HG03045 (cell line): ENCODE results near the gene FOXP1.

ENCODE experiments used
- ATAC-seq: cut with Tn5 transposase; IDR thresholded peaks from one replicate; pipeline ENCODE4 v1.9.1; 2021; ENCODE audit warnings: mild to moderate bottlenecking, moderate library complexity; ENCODE audit not compliant: unreplicated experiment

Gene FOXP1

GRCh38 chr3:71095511-71096291 is 487.8 kb downstream of the FOXP1 start:
- ATAC-seq: no peak

DNA sequence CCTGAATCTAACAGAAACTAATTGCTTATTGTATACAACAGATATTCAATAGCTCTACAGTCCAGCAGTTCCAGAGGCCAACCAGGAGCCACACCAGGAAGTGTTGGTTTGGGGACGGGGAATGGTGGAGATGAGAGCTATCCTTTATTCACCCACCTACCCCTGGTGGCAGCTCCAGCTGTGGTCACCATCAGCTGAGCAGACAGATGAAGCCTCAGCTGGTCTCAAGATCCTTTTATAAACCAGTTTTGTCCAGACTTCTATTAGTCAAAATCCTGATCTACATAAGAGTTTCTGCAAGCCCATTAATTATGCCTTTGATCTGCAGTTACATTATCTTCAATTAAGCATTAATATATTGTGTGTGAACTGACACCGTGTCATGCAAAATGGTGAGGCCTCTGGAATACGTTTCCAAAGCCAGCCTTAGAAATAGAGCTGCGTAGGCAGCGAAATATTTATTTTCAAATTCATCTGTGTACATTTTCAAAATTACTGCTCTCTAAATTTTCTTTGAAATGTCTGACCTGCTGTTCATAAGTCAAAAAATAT is 488.8 kb downstream of the FOXP1 start:
- no peak for ATAC-seq

DNA sequence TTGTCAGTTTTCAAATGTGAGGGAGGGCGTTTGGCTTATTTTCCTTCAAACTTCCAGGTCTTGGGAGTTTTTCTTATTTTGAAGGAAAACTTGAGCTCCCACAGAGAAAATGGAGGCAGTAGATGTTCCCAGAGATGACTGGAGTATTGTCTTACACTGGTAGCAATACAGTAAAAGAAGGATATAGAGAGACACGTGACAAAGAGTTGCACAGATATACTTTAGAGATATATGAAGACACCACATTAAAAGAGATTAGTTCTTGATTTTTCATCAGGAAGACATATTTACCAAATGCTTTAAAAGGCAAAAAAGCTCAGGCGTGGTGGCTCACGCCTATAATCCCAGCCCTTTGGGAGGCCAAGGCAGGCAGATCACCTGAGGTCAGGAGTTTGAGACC is 490.9 kb downstream of the FOXP1 start:
- no peak for ATAC-seq

GRCh38 chr3:71090207-71090606 is 493.3 kb downstream of the FOXP1 start:
- ATAC-seq: no peak

DNA sequence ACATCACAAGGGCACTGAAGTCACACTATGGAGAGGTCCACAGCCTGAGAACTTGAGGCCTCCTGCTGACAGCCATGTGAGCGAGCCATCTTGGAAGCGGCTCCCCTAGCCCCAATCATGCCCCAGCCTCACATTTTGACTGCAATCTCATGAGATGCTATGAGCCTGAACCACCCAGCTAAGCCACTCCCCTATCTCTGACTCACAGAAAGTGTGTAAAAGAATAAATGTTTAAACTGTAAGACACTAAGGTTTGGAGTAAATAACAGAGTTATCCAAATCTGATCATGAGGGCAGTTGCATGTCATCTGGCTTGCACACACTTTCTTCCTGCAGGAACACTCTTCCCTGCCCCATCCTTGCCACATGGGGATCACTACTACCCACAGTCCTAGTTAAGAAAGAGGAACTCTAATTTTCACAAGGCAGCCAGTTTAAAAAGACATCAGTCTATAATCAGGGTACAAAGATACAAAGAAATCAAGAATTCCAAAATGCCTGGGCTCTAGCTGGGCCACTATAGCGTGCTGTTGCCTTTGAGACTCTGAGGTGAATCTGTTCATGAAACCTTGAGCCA is 494.2 kb downstream of the FOXP1 start:
- no peak for ATAC-seq

DNA sequence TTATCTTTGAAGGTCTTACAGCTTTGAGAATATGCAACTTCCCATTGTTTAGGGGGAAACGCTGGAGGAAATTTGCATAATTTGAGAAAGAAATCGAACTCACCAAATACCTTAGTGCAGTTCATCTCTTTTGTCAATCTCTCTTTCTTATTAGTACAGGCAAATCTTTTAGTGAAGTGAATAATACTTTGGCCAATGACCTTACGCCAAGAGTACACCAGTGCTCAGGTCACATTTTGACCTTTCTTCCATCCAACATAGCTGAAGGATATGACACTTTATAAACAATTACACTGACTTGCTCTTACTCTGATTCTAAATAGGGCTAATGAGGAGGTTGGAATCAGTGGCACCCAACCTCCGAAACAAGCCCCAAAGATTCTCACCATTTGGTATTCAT is 494.8 kb downstream of the FOXP1 start:
- no peak for ATAC-seq

DNA sequence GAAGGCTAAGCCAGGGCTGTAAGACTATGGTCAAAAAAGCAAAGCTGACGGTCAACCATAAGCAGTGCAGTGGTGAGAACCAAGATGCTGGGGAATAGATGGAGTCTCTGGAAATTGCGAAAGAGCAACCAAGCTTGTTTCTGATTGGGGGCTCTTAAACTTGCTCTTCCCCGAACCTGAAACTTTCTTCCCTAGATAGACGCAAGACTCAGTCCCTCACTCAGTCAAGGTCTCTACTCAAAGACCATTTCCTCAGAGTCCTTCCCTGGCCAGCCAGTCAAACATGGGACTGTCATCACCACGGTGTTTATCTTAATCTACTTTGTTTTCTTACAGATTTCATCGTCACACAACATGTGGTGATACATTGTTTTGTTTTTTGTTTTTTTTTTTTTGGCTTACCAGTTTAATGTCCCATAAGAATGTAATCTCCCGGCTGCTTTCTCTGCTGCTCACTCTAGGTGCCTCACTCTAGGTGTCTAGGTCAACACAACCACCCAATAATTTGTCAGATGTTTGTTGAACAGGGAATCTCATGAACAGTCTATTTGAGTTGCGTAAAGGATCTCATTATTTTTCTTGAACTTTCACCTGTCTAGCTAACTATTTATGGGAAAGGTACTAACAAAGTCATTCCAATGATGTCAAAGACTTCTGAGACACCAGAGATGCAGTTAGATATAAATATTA is 495.4 kb downstream of the FOXP1 start:
- no peak for ATAC-seq

GRCh38 chr3:71087143-71088018 is 496.1 kb downstream of the FOXP1 start:
- peak; percentile 89 for ATAC-seq

- ATAC-seq: no peak
Observed at GRCh38 chr3:71086777-71087142, 496.8 kb downstream of the FOXP1 start.

GRCh38 chr3:71083726-71084131 is 499.8 kb downstream of the FOXP1 start:
- ATAC-seq: no peak

DNA sequence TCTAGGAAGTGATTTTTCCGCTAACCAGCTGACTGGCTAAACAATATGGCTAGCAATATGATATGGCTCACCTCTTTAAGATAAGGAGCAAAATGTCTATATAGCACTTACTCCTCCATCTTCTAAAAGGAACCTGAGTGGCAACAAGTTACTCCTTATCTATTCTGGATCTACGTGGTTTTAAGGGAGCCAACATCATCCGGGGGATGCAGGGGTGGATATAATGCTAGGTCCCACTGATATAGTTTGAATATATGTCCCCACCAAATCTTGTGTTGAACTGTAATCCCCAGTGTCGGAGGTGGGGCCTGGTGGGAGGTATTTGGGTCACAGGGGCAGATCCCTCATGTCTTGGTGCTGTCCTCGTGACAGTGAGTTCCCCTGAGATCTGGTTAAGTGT is 500.7 kb downstream of the FOXP1 start:
- no peak for ATAC-seq

GRCh38 chr3:71080517-71081083 is 502.9 kb downstream of the FOXP1 start:
- no peak for ATAC-seq

DNA sequence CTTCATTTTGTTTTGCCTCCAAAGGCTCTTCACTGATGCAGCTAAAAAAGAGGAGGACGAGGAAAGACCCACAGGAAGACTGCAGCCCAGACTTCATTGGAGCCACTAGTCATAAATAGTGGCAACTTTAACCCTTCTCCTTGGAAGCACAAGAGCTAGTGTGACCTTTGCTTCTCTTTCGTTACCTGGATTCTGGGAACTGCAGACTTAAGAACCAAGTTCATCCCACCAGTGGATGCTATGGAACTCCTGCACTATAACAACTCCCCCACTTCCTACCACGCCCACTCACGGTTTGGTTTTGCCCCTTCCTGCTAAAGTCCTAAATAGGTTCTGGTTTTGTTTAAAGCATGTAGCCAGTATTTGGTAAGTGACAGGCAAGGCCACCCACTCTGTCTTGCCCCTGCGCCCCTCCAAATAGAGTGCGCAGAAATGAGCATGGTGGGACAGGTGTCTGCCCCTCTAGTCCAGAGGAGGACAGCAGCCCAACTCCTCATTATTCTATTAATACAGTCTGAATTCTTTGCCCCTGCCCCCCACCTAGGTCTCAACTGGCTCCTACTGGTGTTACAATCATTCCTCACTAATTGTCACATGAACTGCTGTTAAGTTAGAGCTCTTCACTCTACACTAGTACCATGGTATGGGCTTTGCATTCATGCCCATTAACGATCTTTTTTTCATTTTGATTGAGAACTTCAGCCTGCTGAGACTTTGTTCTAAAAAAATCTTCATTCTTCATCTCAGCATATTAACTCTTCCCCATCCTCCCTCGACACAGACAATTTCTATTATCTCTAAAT is 504.6 kb downstream of the FOXP1 start:
- no peak for ATAC-seq

GRCh38 chr3:71078199-71078598 is 505.3 kb downstream of the FOXP1 start:
- ATAC-seq: no peak

GRCh38 chr3:71077070-71077469 is 506.5 kb downstream of the FOXP1 start:
- no peak for ATAC-seq

DNA sequence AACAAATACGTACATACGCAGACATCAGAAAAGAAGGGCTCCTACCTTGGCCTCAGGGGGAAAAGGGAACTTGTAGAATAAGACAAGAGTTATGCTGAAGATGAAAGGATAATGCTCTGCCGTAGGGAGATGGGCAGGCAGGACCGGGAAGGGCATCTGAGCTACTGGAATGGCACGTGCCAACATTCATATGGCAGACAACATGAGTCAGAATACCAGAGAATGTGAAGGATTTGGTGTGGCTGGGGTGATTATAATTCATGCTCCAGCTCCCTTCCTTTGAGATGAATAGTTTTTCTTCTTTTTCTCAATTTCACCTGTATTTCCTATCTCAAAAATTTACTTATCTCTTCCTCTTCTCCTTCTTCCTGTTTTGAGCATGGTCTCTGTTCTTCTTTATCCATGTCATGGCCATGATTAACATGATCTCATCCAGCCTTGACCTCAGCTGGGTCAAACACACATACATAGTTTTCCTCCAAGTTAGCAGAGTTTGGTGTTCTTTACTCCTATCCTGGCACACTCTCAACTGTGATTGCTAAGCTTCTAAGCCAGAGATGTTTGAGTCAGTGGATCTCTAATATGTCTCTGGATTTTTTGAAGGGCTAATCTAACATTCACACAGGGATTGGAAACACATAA is 507.0 kb downstream of the FOXP1 start:
- no peak for ATAC-seq

- ATAC-seq: no peak
Observed at GRCh38 chr3:71075494-71075893, 508.0 kb downstream of the FOXP1 start.

DNA sequence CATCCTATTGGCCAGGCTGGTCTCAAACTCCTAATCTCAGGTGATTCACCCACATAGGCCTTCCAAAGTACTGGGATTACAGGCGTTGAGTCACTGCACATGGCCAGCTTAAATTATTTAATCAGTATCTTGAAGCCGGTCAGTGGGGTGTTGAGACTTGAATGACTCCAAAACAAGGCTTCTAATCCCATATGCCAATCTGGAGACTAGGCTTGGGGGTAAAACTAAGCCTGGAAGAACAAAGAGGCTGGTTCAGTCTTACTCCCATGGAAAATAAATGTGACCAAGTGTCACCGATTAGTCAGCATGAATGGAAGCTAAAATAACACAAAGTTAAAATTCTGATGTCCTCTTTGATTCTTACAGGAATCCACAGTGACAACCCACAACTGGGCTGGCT is 509.1 kb downstream of the FOXP1 start:
- ATAC-seq: no peak

DNA sequence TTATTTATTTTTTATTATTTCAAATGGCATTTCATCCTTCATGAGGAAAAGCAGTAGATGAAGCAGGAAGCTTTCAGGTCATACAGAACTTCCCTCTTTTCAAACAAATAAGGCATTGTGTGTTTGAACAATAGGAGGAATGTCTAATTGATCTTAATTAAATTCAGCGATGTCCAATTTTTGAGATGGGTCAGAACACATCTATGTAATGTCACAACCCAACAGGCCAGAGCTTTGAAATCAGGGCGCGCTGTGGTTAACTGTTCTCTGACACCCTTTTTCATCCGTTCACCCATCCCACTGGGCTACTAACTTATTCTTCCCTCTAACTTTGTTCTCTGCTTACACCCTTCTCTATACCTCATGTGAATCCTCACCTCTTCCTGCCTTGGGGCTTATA is 510.5 kb downstream of the FOXP1 start:
- ATAC-seq: no peak
